Adrenal gland (tissue), 5 donors: ENCODE results near the gene MTHFD2L.

ENCODE experiments used
- CTCF ChIP-seq, 6 experiments: fragments of 450-650 bp in 4 of 6; fragments of 200-600 bp in 2 of 6; sonication (generic) in 1 of 6; IDR thresholded peaks; 1 replicate in 5 of 6; 2 replicates in 1 of 6; pipeline versions ENCODE4 v1.5.1 to v1.8.0; 2016 to 2021; ENCODE audit warnings: antibody characterized with exemption in 6 of 6, mild to moderate bottlenecking in 2 of 6, moderate library complexity in 1 of 6
- POLR2A ChIP-seq, 2 donors: fragments of 450-650 bp; IDR thresholded peaks; one replicate each; pipeline ENCODE4 v1.6.1; 2017; ENCODE audit warnings: antibody characterized with exemption in 2 of 2, mild to moderate bottlenecking in 2 of 2, moderate library complexity in 1 of 2
- donor health status: DM: no; HTN: no; CAD: no.

DNA sequence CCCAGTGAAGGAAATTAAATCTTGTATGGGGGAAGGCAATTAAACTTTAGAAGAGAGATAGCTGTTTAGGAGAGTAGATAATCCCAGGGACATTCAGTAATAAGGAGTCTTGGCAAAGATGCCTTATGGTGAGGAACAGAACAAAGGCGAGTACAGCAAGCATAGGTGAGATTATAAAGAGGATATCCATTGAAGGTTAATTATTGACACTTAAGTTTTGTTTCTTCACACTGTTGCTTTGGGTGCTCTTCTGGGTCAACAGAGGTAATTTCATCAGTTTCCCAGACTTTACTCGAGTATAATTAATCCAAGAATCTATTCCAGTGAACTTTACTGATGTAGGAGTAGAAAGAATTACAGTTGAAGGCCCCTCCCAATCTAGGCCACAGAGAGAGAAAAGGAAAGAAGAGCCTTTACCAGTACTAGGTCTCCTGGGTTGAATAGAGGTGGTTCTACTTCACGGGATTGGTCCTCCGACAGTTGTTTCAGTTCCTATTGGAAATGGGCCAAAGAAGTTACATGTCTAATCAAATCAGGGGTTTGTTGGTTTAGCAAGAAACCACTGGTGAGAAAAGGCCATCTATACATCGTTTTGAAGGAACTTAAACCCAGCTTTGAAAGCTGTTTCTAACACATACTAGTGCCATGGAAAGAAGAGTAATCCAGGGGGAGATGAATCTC lies 177.6 kb downstream of the MTHFD2L start:
- TF ChIP-seq CTCF (IDR thresholded peaks at IDR 0.05) (no peak), POLR2A (IDR thresholded peaks at IDR 0.05) (no peak)
